ENCODE measurements around the gene HRH2.

HRH2 gene

DNA sequence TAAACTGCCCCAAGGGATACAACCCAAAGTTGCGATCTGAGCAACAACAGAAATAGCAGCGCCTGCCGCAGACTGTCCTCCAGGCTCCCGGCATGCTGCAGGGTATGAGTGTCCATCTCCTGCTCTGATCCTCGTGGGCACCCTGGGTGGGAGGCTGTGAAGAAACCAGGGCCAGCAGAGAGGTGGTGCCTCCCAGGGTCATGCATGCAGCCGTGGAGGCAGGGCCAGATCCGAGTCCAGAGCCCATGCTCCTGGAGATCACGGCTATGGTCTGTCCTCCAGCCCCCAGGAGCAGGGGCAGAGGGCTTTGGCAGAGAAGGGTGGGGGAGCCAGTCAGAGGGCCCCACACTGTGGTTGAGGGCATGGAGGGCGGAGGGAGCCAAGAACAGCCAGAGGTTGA lies 29.0 kb downstream of the HRH2 start:
- Histone ChIP-seq H3K36me3 (ENCODE audit: insufficient read depth) (no peaks in the 10 kb centered on the region), H3K9ac (no peak overlapping the region)
- TF ChIP-seq, protein P1, sequence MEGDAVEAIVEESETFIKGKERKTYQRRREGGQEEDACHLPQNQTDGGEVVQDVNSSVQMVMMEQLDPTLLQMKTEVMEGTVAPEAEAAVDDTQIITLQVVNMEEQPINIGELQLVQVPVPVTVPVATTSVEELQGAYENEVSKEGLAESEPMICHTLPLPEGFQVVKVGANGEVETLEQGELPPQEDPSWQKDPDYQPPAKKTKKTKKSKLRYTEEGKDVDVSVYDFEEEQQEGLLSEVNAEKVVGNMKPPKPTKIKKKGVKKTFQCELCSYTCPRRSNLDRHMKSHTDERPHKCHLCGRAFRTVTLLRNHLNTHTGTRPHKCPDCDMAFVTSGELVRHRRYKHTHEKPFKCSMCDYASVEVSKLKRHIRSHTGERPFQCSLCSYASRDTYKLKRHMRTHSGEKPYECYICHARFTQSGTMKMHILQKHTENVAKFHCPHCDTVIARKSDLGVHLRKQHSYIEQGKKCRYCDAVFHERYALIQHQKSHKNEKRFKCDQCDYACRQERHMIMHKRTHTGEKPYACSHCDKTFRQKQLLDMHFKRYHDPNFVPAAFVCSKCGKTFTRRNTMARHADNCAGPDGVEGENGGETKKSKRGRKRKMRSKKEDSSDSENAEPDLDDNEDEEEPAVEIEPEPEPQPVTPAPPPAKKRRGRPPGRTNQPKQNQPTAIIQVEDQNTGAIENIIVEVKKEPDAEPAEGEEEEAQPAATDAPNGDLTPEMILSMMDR (conservative IDR thresholded peaks at IDR 0.05; ENCODE audit: low read depth, low read length) = no peak

GRCh38 chr5:175687231-175687701 lies 29.4 kb downstream of the HRH2 start:
- Histone ChIP-seq H3K79me2 (ENCODE audit: insufficient read depth, low read depth) (no peaks in the 10 kb centered on the region), H3K36me3 (ENCODE audit: insufficient read depth) (no peaks in the 10 kb centered on the region), H3K4me1 (ENCODE audit: low read depth, poor library complexity, severe bottlenecking) (no peaks in the 10 kb centered on the region), H3K4me3 (IDR thresholded peaks at IDR 0.05; ENCODE audit: insufficient read depth, low read depth, low read length) (no peak overlapping the region), H4K20me1 (ENCODE audit: insufficient read depth) (no peaks in the 10 kb centered on the region), H2AFZ (ENCODE audit: low read depth) (no peak overlapping the region), H3K4me2 (no peak overlapping the region), H3K27ac (no peak overlapping the region), H3K9ac (no peak overlapping the region), H3K27me3 (ENCODE audit: insufficient read depth, low read depth) (no peaks in the 10 kb centered on the region)
- TF ChIP-seq, protein P1 (conservative IDR thresholded peaks at IDR 0.05; ENCODE audit: low read depth, low read length) = no peak

More for the DNA sequence above, 29.0 kb downstream of the HRH2 start:
- Histone ChIP-seq H3K27ac (no peak overlapping the region), H3K79me2 (ENCODE audit: insufficient read depth, low read depth) (no peaks in the 10 kb centered on the region), H4K20me1 (ENCODE audit: insufficient read depth) (no peaks in the 10 kb centered on the region), H3K4me3 (IDR thresholded peaks at IDR 0.05; ENCODE audit: insufficient read depth, low read depth, low read length) (no peak overlapping the region), H3K4me2 (no peak overlapping the region), H2AFZ (ENCODE audit: low read depth) (no peak overlapping the region), H3K27me3 (ENCODE audit: insufficient read depth, low read depth) (no peaks in the 10 kb centered on the region), H3K4me1 (ENCODE audit: low read depth, poor library complexity, severe bottlenecking) (no peaks in the 10 kb centered on the region)

GRCh38 chr5:175688352-175689146 lies 30.7 kb downstream of the HRH2 start:
- H2AFZ ChIP-seq (ENCODE audit: low read depth) = no peak overlapping the region
- H3K27ac ChIP-seq = no peak overlapping the region

DNA sequence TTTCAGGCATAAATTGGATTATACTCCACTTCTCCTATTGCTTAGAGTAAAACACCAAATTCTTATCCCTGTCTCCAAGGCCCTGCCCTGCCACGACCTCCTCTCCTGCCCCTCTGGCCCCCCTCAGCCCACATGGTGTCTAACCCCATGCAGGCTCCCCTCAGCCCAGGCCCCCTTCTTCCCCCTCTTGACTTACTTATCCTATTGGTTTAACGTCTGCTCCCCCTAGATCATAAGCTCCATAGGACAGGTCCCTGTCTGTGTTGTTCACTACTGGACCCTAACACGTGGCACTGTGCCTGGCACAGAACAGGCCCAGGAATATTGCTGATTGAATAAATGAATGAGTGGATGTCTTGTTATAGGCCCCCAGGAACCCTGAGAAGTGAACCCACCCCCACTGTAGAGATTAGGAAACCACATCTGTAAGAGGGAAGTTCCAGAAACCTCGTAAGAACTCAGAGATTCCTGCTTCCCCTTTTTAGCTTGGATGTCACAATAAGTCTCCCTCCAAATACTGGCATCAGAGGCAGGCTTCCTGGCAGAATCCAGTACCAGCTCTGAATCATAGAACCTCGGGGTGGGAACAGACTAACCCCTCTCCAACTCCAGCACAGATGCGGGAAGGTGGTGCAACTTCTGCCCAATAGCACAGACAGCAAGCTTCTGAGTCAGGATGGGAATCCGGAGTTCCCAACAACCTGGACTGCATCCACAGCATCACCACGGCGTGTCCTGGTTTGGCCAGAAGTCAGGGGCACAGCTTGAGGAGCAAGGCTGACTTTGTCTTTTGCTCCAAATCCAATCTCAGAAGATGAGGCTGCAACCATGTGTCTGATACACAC lies 31.5 kb downstream of the HRH2 start:
- Histone ChIP-seq H3K27ac (no peak overlapping the region), H3K4me1 (ENCODE audit: low read depth, poor library complexity, severe bottlenecking) (no peaks in the 10 kb centered on the region), H3K36me3 (ENCODE audit: insufficient read depth) (no peaks in the 10 kb centered on the region), H3K4me2 (no peak overlapping the region), H2AFZ (ENCODE audit: low read depth) (no peak overlapping the region), H3K4me3 (IDR thresholded peaks at IDR 0.05; ENCODE audit: insufficient read depth, low read depth, low read length) (no peak overlapping the region), H3K27me3 (ENCODE audit: insufficient read depth, low read depth) (no peaks in the 10 kb centered on the region), H4K20me1 (ENCODE audit: insufficient read depth) (no peaks in the 10 kb centered on the region), H3K9ac (no peak overlapping the region), H3K79me2 (ENCODE audit: insufficient read depth, low read depth) (no peaks in the 10 kb centered on the region)
- TF ChIP-seq, protein P1 (conservative IDR thresholded peaks at IDR 0.05; ENCODE audit: low read depth, low read length) = no peak

More at GRCh38 chr5:175688352-175689146, 30.7 kb downstream of the HRH2 start:
- no peaks in the 10 kb centered on the region for H3K4me1 ChIP-seq (ENCODE audit: low read depth, poor library complexity, severe bottlenecking)
- no peaks in the 10 kb centered on the region for H3K27me3 ChIP-seq (ENCODE audit: insufficient read depth, low read depth)
- H3K36me3 ChIP-seq (ENCODE audit: insufficient read depth) = no peaks in the 10 kb centered on the region
- H3K79me2 ChIP-seq (ENCODE audit: insufficient read depth, low read depth) = no peaks in the 10 kb centered on the region
- H3K4me3 ChIP-seq (IDR thresholded peaks at IDR 0.05; ENCODE audit: insufficient read depth, low read depth, low read length) = no peak overlapping the region
- no peaks in the 10 kb centered on the region for H4K20me1 ChIP-seq (ENCODE audit: insufficient read depth)
- TF ChIP-seq, protein P1 (conservative IDR thresholded peaks at IDR 0.05; ENCODE audit: low read depth, low read length) = no peak
- no peak overlapping the region for H3K4me2 ChIP-seq
- no peak overlapping the region for H3K9ac ChIP-seq
